ENCODE results near the gene VWA5B1.
A peak's percentile ranks its signal among the peaks of the same experiment; 100 is the strongest.

Gene VWA5B1

DNA sequence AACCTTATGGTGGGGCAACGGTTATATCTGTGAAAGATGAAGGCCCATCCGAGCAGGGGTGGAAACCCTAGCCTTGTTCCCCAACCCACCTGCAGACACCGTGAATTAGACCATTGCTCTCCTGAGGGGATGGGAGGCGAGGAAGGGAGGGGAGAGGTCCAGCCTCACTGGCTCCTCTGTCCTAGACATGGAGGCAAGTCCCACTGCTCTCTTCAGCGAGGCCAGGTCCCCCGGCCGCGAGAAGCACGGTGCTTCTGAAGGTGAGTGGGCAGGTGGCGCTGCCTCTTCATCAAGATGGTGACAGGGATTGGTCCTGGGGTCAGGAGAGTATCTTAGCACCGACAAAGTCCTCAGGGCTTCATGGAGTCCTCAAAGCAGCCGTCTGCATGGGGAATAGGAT is 59.3 kb downstream of the VWA5B1 start:
- DNase-seq: no peak

DNA sequence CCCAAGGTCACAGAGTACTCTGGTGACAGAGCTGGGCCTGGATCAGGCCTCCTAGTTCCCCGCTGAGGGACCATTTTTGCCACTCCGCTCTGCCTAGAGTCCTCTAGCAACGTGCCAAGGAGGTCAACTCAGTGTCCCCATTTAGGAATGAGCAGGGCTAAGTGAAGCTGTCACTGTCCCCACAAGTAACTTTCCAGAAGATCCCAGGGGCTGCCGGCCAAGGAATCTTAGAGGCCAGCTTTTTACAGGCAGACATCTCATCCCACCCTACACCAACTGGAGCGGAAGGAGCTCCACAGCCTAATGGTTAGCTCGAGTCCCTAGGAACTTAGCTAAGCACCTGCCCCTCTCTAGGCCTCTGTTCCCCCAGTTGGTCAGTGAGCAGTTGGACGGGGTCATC is 59.7 kb downstream of the VWA5B1 start:
- no peak for DNase-seq

DNA sequence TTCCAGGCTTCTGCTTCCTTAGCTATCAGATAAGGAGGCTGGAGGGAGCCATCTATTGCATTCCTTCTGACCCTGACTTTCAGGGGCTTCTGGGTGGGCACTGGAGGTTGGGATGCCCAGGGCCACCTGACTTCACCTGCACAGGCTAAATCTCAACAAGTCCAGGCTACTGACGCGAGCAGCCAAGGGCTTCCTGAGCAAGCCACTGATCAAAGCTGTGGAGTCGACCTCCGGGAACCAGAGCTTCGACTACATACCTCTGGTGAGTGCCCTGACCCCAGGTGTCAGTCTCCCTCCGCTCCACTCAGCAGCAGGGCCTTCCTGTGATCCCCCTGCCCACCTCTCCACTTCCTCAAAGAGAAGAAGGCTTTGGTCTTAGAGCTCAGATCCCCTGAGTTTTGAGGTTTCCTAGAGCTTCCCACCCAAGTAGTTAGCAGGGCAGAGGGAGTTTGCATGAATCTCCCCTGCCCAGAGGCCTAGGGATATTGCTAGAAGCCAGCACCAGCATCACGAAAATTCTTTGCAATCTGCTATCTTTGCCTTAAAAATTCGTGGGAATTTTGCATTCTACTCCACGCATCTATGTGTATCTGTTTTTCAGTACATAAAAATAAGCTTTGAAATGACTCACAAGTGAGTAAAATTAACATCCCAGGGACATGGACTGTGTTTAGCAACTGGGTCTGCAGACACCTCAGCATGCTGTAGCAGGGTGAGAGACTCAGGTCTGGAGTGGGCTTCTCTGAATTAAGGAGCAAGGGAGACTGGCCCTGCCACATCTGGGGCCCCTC is 61.4 kb downstream of the VWA5B1 start:
- no peak for DNase-seq

DNA sequence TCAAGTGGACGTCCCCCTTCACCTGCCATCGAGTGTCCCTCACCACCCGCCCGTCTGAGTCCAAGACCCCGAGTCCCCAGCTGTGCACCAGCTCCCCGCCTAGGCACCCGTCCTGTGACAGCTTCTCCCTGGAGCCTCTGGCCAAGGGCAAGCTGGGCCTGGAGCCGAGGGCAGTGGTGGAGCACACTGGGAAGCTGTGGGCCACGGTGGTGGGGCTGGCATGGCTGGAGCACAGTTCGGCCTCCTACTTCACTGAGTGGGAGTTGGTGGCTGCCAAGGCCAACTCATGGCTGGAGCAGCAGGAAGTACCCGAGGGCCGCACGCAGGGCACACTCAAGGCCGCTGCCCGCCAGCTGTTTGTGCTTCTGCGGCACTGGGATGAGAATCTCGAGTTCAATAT is 63.2 kb downstream of the VWA5B1 start:
- no peak for DNase-seq

DNA sequence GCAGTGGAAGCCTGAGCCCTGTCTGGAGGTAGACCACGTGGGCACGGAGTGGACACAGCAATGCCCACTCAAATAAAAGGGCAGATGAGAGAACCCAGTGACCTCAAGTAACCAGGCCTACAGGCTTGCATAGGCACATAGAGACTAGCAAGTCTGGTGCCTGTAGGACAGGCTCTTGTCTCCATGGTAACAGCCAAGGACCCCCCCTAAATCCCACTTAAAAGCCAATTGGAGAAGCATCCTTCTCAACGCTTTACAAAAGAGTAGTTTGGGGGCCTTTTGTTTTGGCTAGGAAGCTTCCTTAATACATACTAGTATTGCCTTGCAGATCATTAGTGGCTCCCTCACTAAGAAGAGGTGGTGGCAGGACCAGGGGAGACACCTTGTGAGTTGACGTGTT is 63.9 kb downstream of the VWA5B1 start:
- no peak for DNase-seq

DNA sequence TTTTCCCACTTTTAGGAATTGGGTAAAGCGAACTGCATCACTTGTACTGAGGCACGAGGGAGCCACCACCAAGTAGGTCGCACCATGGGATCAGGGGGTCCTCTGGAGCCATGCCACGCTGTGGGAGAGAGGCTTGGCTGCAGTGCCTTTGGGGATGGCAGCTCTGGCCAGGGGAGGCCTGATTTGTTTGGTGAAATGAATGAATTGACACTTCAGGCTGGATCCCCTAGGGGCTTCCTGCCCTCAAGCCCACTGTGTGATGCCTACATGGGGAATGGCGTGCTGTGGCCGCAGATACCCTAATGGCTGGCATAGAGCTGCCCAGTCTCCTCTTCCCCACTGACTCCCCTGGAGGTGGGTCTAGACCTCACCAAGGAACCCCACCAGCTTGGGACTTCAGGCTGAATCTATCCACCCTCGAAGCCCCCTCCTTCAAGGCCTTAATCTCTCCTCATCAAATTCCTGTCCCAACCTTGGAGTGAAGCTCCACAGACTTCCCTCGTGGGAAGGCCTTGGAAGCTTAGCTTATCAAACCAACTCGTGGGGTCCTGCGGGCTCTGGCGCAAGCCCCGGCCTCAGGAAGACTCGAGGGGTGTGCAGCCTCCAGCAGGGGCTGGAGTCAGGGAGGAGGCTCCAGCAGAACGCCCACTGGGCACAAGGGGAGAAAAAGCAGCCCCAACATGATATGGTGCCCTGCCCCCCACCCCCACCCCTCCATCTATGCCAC is 64.6 kb downstream of the VWA5B1 start:
- no peak for DNase-seq

DNA sequence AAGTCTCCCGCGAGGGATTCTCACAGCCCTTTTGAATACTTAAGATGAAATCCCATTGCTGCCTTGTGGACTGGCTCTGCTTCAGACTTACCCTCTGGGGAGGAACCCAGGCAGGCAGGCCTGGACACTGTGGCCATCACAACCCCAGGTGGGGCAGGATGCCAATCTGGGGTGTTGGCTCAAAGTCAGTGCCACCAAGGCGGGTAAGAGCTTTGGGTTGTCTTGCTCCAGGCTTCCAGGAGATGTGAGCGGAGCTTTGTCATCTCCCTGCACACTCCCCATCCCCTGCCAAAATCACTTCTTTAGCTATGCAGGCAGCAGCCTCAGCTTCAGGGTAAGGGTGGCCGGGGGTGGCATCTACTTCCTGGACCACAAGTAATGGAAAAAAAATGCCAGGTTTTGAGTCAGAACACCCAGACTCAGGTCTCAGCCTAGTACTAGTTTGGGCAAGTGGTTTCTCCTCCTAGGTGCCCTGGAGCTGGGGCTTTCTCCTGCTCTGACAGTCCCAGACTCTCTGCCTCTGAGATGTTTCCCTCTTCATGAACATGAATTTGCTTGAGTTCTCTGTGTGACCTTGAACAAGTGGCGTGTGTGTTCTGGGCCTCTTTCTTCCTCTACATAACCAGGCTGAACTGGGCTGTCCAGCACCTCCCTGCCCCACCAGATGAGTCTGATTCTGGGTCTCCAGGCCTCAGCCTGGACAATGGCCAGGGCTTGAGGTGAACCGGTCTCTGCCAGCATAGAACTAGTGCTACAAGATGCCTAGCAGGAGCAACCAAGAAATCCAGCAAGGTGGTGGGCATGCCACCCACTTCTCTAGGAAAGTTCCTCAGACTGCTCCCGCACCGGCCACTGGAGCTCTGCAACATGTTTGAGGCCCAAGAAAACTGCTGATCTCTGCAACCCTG is 65.4 kb downstream of the VWA5B1 start:
- DNase-seq: no peak

DNA sequence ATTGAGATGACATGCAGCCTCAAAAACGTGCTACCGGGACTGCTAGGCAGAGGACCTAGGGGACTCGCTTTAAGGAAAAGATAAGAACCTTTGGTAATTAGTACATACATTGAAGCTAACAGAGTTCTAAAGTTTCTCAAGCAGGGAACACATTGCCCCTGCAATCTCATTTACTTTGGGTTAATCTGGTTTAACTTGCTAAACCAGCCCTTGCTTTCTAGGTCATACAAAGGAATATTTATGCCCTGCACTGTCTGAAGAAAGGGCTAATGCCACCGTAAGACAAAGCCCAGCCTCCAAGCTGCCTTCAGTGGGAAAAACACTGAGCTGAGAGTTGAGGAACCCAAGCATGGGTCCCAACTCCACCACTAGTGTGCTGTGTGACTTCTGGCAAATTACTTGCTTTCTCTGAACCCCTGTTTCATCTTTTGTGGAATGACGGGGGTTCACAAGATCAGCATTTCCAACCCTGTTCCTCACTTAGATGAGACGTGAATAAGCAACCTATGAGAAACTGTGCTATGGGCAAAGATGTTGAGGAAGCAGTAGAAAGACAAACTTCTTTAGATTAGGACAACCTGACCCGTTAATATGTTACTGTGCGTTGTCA is 66.3 kb downstream of the VWA5B1 start:
- no peak for DNase-seq

DNA sequence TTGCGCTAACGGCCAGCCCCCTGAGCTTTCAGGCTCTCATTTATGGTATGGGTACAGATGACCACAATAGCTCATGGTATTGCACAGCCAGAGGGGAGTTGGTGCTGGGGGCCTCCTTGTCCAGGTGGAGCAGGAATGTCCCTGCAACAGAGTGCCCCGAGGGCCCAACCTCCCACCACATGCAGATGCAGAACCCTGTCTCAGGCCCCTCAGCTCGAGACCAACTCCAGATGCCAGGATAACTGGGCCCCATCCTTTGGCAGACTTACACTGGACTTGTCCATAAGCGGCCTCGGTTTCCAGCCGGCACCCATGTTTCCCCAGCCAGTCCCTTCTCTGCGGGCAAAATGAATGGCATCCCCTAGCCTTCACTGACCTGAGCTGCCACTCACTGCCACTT is 67.1 kb downstream of the VWA5B1 start:
- DNase-seq: no peak

DNA sequence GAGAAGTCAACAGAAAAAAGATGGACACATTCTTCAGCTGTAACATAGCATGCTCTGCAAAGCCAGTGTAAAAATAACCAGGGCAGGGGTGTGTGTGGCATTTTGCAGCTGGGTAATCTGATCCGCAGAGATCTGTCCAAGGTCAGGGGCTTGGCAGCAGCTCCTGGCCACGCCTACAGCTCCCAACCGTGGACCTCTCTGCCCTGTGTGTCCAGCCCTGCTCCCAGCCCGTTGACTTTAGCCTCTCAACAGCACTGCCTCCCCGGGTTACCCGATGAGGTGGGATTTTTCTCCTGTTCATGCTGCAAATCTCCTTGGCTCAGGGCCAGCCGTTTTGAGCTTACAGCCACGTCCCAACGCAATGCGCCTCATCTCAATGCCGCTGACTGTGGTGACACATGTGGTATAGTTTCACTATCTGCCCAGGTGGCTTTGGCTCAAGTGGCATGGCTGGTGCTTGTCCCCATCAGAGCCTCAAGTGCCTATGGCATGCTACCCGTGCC is 68.1 kb downstream of the VWA5B1 start:
- no peak for DNase-seq

DNA sequence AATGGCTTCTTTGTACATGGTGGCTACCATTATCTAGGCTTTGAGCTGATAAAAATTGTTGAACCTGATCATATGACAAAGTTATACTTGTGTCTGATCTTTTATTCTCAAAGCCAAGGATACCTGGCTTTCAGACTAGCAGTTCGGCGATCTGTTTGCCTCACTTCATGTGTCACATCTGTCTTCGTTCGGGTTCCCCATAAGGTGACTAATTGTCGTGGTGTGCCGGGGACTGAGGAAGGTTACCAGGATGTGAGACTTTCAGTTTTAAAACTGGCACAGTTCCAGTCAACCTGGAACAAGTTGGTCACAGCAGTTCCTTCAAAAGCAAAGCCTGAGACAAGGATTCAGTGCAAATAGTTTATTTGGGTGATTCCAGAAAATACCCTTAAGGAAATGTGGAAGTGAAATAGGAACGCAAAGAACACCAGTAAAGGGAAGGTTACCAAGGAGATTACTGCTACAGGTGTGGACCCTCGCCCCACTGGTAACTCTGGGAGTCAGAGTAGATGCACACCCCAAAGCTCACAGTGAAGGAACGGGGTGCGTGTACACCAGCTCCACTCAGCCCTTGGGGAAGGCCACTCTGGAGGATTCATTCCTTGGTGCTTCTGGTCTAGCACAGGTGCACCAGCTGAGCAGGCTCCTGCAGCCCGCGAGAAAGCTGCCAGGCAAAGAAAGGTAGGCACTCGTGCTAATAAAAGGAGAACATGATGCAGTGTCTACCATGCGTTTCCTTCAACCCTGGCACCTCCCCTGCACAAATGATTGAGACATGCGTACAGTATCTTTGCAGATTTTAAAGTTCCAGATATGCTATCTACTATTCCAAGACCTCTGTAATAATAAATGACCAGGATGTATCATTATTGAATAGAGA is 69.0 kb downstream of the VWA5B1 start:
- peak; percentile 6 for DNase-seq

DNA sequence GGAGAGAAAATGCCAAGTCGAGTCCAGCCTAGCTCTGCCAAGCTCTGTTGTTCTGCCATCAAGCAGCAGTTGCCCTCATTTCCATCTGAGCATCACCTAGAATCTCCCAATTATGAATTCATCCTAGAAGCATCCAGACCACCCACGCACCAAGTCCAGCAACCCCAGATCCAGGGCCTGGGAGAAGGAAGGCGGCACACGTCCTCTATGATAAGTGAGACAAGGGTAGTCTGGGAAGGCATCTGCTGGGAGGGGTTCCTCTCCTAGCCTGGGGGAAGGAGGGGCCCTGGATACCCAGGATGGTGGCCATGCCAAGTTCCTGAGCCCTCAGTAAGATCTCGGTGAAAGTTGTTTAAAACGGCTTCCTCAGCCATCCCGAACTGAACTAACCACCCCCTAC is 70.7 kb downstream of the VWA5B1 start:
- no peak for DNase-seq

DNA sequence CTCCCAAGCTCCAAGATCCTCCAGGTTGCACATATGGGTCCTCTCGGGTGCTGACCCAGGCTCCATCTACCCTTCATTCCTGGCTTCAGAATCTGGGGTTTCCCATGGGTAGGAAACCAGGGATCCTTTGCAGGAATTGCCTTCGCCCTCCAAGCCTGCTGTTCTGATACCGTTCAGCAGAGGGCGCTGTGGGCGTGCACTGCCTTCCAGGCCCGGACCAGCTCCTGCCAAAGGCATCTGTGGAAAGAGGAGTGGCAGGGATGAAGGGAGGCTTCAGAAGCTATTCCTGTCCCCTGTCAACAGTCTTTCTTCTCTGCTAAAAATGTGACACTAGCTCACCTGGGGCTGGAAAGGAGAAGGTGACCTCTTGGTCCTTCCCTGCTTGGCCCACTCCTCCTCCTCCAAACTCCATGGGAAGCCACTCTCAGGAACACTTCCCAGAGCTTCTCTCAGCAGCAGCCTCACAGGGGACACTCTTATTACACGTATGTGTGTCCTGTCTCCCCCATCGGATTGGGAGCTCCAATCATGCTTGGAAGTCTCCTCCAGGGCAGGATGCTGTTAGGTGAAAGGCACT is 71.2 kb downstream of the VWA5B1 start:
- no peak for DNase-seq

DNA sequence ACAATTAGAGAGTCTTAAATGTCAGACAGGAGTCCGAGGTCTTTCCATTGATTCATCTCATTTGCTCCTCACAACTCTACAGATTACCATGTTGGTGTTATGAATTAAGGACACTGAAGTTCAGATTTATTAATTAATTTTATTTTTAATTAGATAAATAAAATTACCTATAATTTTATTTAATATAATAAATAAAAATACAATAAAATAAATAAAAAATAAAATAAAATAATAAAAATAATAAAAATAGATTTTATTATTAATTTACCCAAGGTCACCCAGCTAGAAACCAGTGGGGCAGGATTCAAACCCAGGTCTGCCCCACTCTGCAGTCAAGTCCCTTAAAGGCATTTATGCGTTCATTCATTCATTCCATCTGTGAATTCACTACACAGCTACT is 72.2 kb downstream of the VWA5B1 start:
- DNase-seq: no peak

DNA sequence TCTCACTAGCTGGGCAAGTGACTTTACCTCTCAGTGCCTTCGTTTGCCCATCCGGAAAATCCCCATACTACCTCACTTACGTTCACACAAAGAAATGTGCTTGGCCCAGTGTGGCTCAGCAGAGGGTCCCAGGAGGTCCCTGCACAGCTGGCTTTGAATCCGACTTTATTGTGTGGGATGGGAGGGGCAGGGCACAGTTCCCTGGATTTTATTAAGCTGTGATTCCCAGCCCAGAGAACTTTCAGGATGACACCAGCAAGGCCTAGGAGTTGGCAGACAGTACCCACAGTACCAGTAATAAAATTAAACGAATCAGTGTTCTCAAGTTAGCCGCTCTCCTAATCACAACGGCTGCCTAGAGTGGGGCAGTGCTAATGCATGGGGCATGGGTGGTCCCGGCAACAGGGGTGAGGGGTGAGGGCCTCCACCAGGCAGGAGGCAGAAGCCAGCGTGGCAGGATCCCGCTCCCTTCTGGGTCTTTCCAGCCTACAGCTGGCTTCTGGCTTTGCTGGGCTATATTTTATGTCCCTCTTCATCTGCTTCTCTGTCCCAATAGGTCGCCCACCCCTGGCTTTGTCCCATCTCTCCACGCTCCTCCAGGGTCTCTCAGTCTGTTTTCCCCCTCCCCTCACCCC is 74.9 kb downstream of the VWA5B1 start:
- DNase-seq: no peak

DNA sequence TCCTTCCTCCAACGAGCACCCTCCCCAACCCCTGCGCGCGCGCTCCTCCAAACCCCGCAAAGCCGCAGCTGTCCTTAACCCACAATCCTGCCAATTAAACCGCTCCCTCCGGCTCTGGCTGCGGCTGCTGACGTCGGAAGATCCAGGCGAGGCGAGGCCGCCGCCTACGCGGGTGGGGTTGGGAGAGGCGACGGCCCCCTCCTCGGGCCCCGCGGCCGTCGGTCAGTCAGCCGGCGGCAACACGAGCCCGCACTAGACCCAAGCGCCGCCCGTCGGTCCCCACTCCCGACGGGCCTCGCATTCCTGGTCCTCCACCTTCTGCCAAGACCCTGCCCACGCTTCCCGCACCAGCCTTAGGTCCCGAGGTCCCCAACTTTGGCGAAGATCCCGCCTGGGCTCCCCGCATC is 75.4 kb downstream of the VWA5B1 start:
- no peak for DNase-seq

DNA sequence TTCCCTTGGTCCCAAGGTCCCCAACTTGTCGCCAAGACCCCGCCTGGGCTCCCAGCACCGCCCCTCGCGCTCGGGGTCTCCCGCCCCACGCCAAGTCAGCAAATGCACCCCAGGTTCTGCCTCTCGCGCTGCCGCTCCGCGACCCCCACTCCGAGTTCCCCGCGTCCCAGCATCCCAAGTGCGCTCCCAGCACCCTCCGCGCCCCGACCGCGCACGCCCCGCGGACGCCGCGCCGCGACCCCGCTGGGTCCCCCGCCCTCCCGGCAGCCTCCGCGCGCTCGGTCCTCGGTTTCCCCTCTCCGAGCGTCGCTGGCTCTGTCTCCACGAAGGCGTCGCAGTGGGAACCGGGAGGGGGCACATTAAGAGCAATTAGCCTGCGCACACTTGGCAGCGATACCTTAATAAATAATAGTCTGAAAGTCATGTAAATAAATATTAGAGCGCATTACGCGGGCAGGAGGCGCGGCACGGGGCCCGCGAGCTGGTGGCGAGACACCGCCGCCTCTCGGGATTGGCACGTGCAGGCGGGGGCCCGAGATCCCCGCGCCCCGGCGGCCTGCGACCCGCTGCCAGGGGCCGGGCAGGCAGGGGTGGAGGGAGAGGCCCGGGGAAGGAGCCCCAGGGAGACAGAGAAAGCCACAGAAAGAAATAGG is 75.9 kb downstream of the VWA5B1 start:
- no peak for DNase-seq

DNA sequence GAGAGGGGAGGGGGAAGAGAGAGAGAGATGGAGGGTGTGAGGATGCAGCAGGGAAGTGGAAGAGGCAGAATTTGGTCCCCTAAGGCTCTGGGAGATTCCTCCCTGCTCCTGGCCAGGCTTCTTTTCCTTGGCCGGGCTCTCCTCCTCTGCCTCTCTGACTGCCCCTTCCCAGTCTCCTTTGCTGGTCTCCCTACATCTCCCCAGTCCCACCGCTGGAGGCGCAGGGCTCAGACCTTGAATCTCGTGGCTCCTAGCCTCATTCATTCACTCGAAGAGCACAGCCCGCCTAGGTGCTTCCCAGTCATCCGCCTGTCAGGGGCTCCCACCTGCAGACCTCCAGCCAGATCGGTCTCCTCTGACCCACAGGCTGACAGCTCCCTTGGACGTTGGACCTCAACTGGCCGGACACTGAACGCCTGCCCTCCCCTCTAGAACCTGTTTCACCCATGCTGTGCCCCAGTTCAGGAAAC is 76.5 kb downstream of the VWA5B1 start:
- no peak for DNase-seq

DNA sequence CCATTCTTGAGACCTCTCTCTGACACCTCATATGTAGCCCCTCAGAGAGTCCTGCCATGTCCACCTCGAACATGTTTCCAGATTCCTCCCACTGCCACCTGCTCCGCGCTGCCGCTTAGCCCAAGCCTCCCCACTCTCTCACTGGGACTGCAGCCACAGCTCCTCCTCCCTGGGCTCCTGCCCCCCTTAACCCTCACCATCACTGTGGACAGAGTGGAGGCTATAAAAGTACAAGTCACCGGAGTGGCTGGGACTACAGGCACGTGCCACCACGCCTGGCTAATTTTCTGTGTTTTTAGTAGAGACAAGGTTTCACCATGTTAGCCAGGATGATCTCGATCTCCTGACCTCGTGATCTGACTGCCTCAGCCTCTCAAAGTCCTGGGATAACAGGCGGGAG is 77.0 kb downstream of the VWA5B1 start:
- no peak for DNase-seq

DNA sequence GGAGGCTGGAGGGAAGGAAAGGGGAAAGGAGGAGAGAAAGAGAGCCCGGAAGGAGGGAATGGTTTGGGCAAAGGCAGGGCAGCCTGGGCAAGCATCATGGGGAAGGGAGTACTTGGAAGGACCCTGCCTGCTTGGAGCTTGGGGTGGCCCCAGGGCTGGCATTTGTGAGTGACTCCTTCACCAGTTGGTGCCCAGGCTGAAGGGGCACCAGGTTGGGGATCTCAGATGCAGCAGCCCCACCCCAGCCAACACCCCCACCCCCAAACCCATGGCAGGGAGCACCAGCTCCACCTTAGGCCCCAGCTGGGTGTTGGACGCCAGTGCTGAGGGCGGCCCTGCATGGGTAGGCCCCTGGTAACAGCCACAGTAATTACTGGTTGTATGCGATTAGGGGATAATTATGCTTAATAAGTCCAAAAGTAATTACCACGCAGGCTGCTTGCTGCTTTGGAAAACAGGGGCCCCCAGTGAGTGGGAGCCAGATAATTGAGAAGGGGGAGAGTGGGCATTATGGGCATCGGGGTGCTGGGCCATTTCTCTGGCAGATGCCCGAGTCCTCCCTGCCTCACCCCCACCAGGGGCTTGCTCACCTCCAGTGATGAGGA is 78.3 kb downstream of the VWA5B1 start:
- DNase-seq: no peak
